HepG2 (cell line): Measurements from ENCODE around the gene CCNF. TPM values are rescaled to one million over a fixed set of nuclear protein-coding genes. Genes with fewer than 3 reads are reported as not detected.

Experiments
- BCL6 ChIP-seq: IDR thresholded peaks from 2 replicates; pipeline ENCODE4 v1.6.1; 2016; ENCODE audit warnings: missing genetic modification reagents, missing compliant biosample characterization
- ELF3 ChIP-seq: IDR thresholded peaks from 2 replicates; pipeline ENCODE4 v1.6.1; 2016; ENCODE audit warnings: missing genetic modification reagents, missing compliant biosample characterization
- GATA4 ChIP-seq: sonication (generic); IDR thresholded peaks from 2 replicates; pipeline ENCODE4 v1.6.1; 2016; ENCODE audit warnings: antibody characterized with exemption, low read depth, borderline replicate concordance
- GFI1 ChIP-seq: sonication (generic); formaldehyde crosslinking; IDR thresholded peaks from 2 replicates; pipeline ENCODE4 v1.5.0; 2020; ENCODE audit warnings: missing genetic modification reagents, mild to moderate bottlenecking, borderline replicate concordance
- HMG20A ChIP-seq: IDR thresholded peaks from 2 replicates; pipeline ENCODE4 v1.6.1; 2016; ENCODE audit warnings: borderline replicate concordance
- LCORL ChIP-seq, 2 experiments: fragments of 450-650 bp in 1 of 2; sonication (generic) in 1 of 2; formaldehyde crosslinking in 1 of 2; IDR thresholded peaks; 2 replicates each; pipeline versions ENCODE4 v1.5.0 to v1.6.1; 2017 to 2020; ENCODE audit warnings: antibody characterized with exemption in 1 of 2, missing genetic modification reagents in 1 of 2
- MAX ChIP-seq: IDR thresholded peaks from 2 replicates; pipeline ENCODE4 v1.6.1; 2012; ENCODE audit warnings: inconsistent platforms
- MED1 ChIP-seq: sonication (generic); formaldehyde crosslinking; IDR thresholded peaks from 2 replicates; pipeline ENCODE4 v1.4.0; 2020; ENCODE audit warnings: missing genetic modification reagents
- MEIS1 ChIP-seq: sonication (generic); formaldehyde crosslinking; IDR thresholded peaks from 2 replicates; pipeline ENCODE4 v1.9.0; 2021; ENCODE audit warnings: mild to moderate bottlenecking, missing genetic modification reagents, moderate library complexity, borderline replicate concordance
- MEIS2 ChIP-seq: sonication (generic); formaldehyde crosslinking; IDR thresholded peaks from 2 replicates; pipeline ENCODE4 v1.9.0; 2021; ENCODE audit warnings: mild to moderate bottlenecking, missing genetic modification reagents
- MIER2 ChIP-seq: IDR thresholded peaks from 2 replicates; pipeline ENCODE4 v1.6.1; 2016; ENCODE audit warnings: missing biosample characterization, missing genetic modification reagents
- REST ChIP-seq, 2 experiments: IDR thresholded peaks; 2 replicates each; pipeline ENCODE4 v1.6.1; 2011 to 2012; ENCODE audit warnings: low read length in 2 of 2, borderline replicate concordance in 1 of 2, low read depth in 1 of 2, mild to moderate bottlenecking in 1 of 2, moderate library complexity in 1 of 2
- TAF15 ChIP-seq: fragments of 200-400 bp; formaldehyde crosslinking; IDR thresholded peaks from one replicate; pipeline ENCODE4 v1.6.1; 2018; ENCODE audit warnings: mild to moderate bottlenecking, low read depth, low read length; ENCODE audit not compliant: poor library complexity, severe bottlenecking
- TEF ChIP-seq: sonication (generic); formaldehyde crosslinking; IDR thresholded peaks from 2 replicates; pipeline ENCODE4 v1.5.0; 2020; ENCODE audit warnings: missing genetic modification reagents
- TRIM24 ChIP-seq: sonication (generic); formaldehyde crosslinking; IDR thresholded peaks from 2 replicates; pipeline ENCODE4 v1.8.0; 2022; ENCODE audit warnings: mild to moderate bottlenecking, missing genetic modification reagents
- ZFP36L1 ChIP-seq: sonication (generic); formaldehyde crosslinking; IDR thresholded peaks from 2 replicates; pipeline ENCODE4 v1.8.0; 2022; ENCODE audit warnings: mild to moderate bottlenecking, missing genetic modification reagents, moderate library complexity
- ZNF180 ChIP-seq: sonication (generic); formaldehyde crosslinking; IDR thresholded peaks from 2 replicates; pipeline ENCODE4 v1.4.0; 2020; ENCODE audit warnings: low read depth, missing genetic modification reagents, borderline replicate concordance
- ZNF33A ChIP-seq: sonication (generic); formaldehyde crosslinking; IDR thresholded peaks from 2 replicates; pipeline ENCODE4 v1.5.1; 2020; ENCODE audit warnings: missing genetic modification reagents, mild to moderate bottlenecking, moderate library complexity, borderline replicate concordance
- ZNF382 ChIP-seq: sonication (generic); formaldehyde crosslinking; IDR thresholded peaks from 2 replicates; pipeline ENCODE4 v1.5.0; 2020; ENCODE audit warnings: missing genetic modification reagents, mild to moderate bottlenecking, borderline replicate concordance
- ZNF552 ChIP-seq: sonication (generic); formaldehyde crosslinking; IDR thresholded peaks from 2 replicates; pipeline ENCODE4 v1.9.0; 2022; ENCODE audit warnings: missing genetic modification reagents, mild to moderate bottlenecking, borderline replicate concordance
- ZNF703 ChIP-seq: sonication (generic); formaldehyde crosslinking; IDR thresholded peaks from 2 replicates; pipeline ENCODE4 v1.5.1; 2020; ENCODE audit warnings: missing genetic modification reagents, mild to moderate bottlenecking, moderate library complexity, borderline replicate concordance
- ZNF713 ChIP-seq: sonication (generic); formaldehyde crosslinking; IDR thresholded peaks from 2 replicates; pipeline ENCODE4 v1.4.0; 2020; ENCODE audit warnings: mild to moderate bottlenecking, missing genetic modification reagents
- ZNF740 ChIP-seq: sonication (generic); formaldehyde crosslinking; IDR thresholded peaks from 2 replicates; pipeline ENCODE4 v1.4.0; 2020; ENCODE audit warnings: missing genetic modification reagents
- ZNF747 ChIP-seq: sonication (generic); formaldehyde crosslinking; IDR thresholded peaks from 2 replicates; pipeline ENCODE4 v1.8.1; 2023; ENCODE audit warnings: missing genetic modification reagents, mild to moderate bottlenecking, borderline replicate concordance
- ZSCAN12 ChIP-seq: sonication (generic); formaldehyde crosslinking; IDR thresholded peaks from 2 replicates; pipeline ENCODE4 v1.9.0; 2021; ENCODE audit warnings: mild to moderate bottlenecking, missing genetic modification reagents
- polyA plus RNA-seq, 8 experiments: library from polyadenylated mRNA; depleted of rRNA in 3 of 8; stranded (reverse) in 7 of 8; unstranded in 1 of 8; fragments of >200 nt; fragmentation: Illumina TruSeq in 4 of 8; extraction: Trizol in 4 of 8; gene quantifications; 2 replicates each; pipeline versions ENCODE4 v1.2.1 to v1.2.3, GENCODE V29; 2011 to 2016; ENCODE audit warnings: low read depth in 4 of 8, missing spikeins in 1 of 8, mixed read lengths in 1 of 8; ENCODE audit not compliant: insufficient read depth in 1 of 8
- total RNA-seq, 5 experiments: library from RNA; depleted of rRNA; stranded (reverse); fragments of >200 nt; fragmentation: Illumina TruSeq; extraction: Trizol; gene quantifications; 2 replicates each; pipeline ENCODE4 v1.2.3, GENCODE V29; 2016; ENCODE audit warnings: low read depth in 1 of 5

Gene CCNF
- total and polyA plus RNA-seq, 2 of the 13 experiments (the other 11 are each of a cell fraction or from before 2014, with no cell fraction given), result 6.4 to 22.8 TPM

- no peak for TF ChIP-seq REST (IDR thresholded peaks at IDR 0.05; ENCODE audit: borderline replicate concordance in 1 of 2, low read depth in 1 of 2, low read length in 2 of 2)
- TF ChIP-seq BCL6, result no peak
- TF ChIP-seq ZSCAN12, result no peak
- TF ChIP-seq ZNF552 (CRISPR knock-in tag), result no peak
- no peak for TF ChIP-seq TEF (CRISPR knock-in tag)
- no peak for TF ChIP-seq ZNF180
- 0 out of 2 replicates have a peak, but pooled peaks have one; percentile 8 for TF ChIP-seq ZNF740 (CRISPR knock-in tag)
- no peak for TF ChIP-seq TAF15
- no peak for TF ChIP-seq GATA4
- TF ChIP-seq MAX, result peak; percentile 35; the same call in 1 of the 2 replicates
- TF ChIP-seq ZFP36L1, result no peak
- no peak for TF ChIP-seq ZNF703
- no peak for TF ChIP-seq ELF3
- TF ChIP-seq MEIS1 (CRISPR knock-in tag), result no peak
- TF ChIP-seq ZNF713, result no peak
- no peak for TF ChIP-seq LCORL (IDR thresholded peaks at IDR 0.05)
- TF ChIP-seq LCORL (CRISPR knock-in tag; IDR thresholded peaks at IDR 0.05), result no peak
- no peak for TF ChIP-seq ZNF382
- no peak; the same call in 1 of the 2 replicates for TF ChIP-seq GFI1 (CRISPR knock-in tag)
- TF ChIP-seq HMG20A (CRISPR knock-in tag), result no peak
- TF ChIP-seq MED1, result no peak
- no peak for TF ChIP-seq TRIM24 (CRISPR knock-in tag)
- TF ChIP-seq ZNF33A (CRISPR knock-in tag), result no peak
- no peak for TF ChIP-seq ZNF747 (CRISPR knock-in tag)
- TF ChIP-seq MEIS2 (CRISPR knock-in tag), result no peak
- TF ChIP-seq MIER2 (CRISPR knock-in tag), result no peak
Measured at GRCh38 chr16:2475413-2476344, 46.4 kb downstream of the CCNF start (continued).
